Thyroid gland (tissue), 4 donors: ENCODE data around the gene OR51F2. TPM values are rescaled to one million over a fixed set of nuclear protein-coding genes. Genes with fewer than 3 reads are reported as not detected.
"Not testable (repeated sequence)": the region's sequence is repeated elsewhere in the genome, so short reads cannot be mapped to it uniquely, and the experiment has no call there.

Source experiments
- DNase-seq, 2 donors: peaks; one replicate each; pipeline ENCODE4 v3.0.0-alpha.2; 2019
- H3K27ac ChIP-seq, 3 donors: fragments of 200-600 bp; sonication (generic); 1 replicate in 2 of 3; 2 replicates in 1 of 3; pipeline ENCODE4 v1.5.1; 2016 to 2019; ENCODE audit warnings: mild to moderate bottlenecking in 1 of 3, moderate library complexity in 1 of 3
- H3K27me3 ChIP-seq: fragments of 200-600 bp; sonication (generic); one replicate; pipeline ENCODE4 v1.5.1; 2019
- H3K36me3 ChIP-seq, 2 donors: fragments of 200-600 bp; sonication (generic); one replicate each; pipeline ENCODE4 v1.5.1; 2016 to 2019
- H3K4me1 ChIP-seq, 2 donors: fragments of 200-600 bp; sonication (generic); one replicate each; pipeline ENCODE4 v1.5.1; 2017 to 2019
- H3K4me3 ChIP-seq, 3 donors: fragments of 200-600 bp; sonication (generic); replicated peaks in 1 of 3; 1 replicate in 2 of 3; 2 replicates in 1 of 3; pipeline ENCODE4 v1.5.1; 2016; ENCODE audit warnings: mild to moderate bottlenecking in 1 of 3
- H3K9me3 ChIP-seq: fragments of 200-600 bp; sonication (generic); one replicate; pipeline ENCODE4 v1.5.1; 2017
- POLR2A ChIP-seq, 2 donors: fragments of 450-650 bp; IDR thresholded peaks; one replicate each; pipeline ENCODE4 v1.6.1; 2017; ENCODE audit warnings: antibody characterized with exemption in 2 of 2, mild to moderate bottlenecking in 2 of 2, moderate library complexity in 1 of 2
- WGBS, 2 donors: methylation state at CpG; one replicate each; pipeline ENCODE4 v1.1.5; 2017; 5-methylcytosine and 5-hydroxymethylcytosine counted together
- intact Hi-C: fragments of 100-400 bp; cut with DNase I; formaldehyde crosslinking; loops from one replicate; pipeline ENCODE4 v1.15.1; 2023
- total RNA-seq, 4 donors: library from RNA; depleted of rRNA; stranded (reverse); fragments of >200 nt; gene quantifications; one replicate each; pipeline ENCODE4 v1.2.3, GENCODE V29; 2016
- TF ChIP-seq, protein P1 (sequence below), 6 experiments: fragments of 200-600 bp in 3 of 6; fragments of 450-650 bp in 3 of 6; sonication (generic) in 3 of 6; IDR thresholded peaks; one replicate each; pipeline ENCODE4 v1.5.1; 2016 to 2019; ENCODE audit warnings: antibody characterized with exemption in 6 of 6, mild to moderate bottlenecking in 2 of 6, inconsistent platforms in 1 of 6, moderate library complexity in 1 of 6

The OR51F2 gene, protein sequence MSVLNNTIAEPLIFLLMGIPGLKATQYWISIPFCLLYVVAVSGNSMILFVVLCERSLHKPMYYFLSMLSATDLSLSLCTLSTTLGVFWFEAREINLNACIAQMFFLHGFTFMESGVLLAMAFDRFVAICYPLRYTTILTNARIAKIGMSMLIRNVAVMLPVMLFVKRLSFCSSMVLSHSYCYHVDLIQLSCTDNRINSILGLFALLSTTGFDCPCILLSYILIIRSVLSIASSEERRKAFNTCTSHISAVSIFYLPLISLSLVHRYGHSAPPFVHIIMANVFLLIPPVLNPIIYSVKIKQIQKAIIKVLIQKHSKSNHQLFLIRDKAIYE
- total RNA-seq = not detected

DNA sequence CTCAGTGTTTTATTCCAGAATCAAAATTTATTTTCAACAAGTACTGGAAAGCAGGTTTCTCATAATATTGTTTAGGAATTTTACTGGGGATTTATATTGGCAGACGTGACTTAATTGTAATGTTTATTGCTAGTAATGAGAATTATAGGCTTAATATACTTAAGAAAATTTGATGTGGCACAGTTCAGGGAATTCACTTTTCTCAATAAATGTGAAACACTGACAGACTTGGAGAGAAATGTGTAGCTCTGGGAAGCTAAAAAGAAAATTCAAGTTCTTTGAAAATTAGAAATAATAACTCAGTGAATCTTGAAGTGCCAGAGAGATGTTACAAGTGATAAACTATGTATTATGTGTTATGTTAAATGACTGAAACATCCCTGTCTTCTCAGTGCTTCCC is at the start of gene OR51F2:
TSS of gene OR51F2 (plus strand) at position 301 of the 400 bp plus-strand sequence. CDS start 101 bp downstream, outside the sequence.
- no peaks in the 10 kb centered on the region for H3K36me3 ChIP-seq
- DNase-seq = no peak
- 88 to 90% methylated on average over 1 of the region's 1 CpG for WGBS, 2 donors
- no peak within 1 kb of the TSS for H3K27ac ChIP-seq
- TF ChIP-seq POLR2A (IDR thresholded peaks at IDR 0.05) = no peak
- intact Hi-C loops = loop anchor here (10.0 kb wide), 1 partner anchor 176 kb away; the partner anchor contains the start of gene OR51E1
- H3K4me1 ChIP-seq = peaks cover 1 to 3% of the 10 kb centered on the region in 2 donors
- no peaks in the 10 kb centered on the region for H3K9me3 ChIP-seq
- H3K4me3 ChIP-seq = no peak within 1 kb of the TSS
- H3K27me3 ChIP-seq = no peaks in the 10 kb centered on the region

DNA sequence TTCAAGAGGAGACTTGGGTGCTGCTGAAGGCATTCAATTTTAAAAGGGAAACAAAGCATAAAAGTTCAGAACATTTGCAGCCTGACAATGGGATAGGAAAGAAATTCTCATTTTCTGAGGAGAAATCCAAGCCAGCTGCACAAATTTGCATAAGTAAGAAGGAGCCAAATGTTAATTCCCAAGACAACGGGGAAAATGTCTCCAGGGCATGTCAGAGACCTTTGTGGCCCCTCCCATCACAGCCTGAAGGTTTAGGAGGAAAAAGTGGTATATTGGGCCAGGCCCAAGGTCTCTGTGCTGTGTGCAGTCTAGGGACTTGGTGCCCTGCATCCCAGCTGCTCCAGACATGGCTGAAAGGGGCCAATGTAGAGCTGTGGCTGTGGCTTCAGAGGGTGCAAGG is 38.7 kb upstream of the OR51F2 start:
- Histone ChIP-seq H3K36me3 (no peaks in the 10 kb centered on the region), H3K27ac (no peak overlapping the region), H3K4me3 (no peak overlapping the region), H3K4me1 (no peaks in the 10 kb centered on the region), H3K9me3 (no peaks in the 10 kb centered on the region), H3K27me3 (no peaks in the 10 kb centered on the region)
- DNase-seq = no peak
- TF ChIP-seq POLR2A (IDR thresholded peaks at IDR 0.05) = no peak
- TF ChIP-seq, protein P1, sequence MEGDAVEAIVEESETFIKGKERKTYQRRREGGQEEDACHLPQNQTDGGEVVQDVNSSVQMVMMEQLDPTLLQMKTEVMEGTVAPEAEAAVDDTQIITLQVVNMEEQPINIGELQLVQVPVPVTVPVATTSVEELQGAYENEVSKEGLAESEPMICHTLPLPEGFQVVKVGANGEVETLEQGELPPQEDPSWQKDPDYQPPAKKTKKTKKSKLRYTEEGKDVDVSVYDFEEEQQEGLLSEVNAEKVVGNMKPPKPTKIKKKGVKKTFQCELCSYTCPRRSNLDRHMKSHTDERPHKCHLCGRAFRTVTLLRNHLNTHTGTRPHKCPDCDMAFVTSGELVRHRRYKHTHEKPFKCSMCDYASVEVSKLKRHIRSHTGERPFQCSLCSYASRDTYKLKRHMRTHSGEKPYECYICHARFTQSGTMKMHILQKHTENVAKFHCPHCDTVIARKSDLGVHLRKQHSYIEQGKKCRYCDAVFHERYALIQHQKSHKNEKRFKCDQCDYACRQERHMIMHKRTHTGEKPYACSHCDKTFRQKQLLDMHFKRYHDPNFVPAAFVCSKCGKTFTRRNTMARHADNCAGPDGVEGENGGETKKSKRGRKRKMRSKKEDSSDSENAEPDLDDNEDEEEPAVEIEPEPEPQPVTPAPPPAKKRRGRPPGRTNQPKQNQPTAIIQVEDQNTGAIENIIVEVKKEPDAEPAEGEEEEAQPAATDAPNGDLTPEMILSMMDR (IDR thresholded peaks at IDR 0.05) = no peak
- intact Hi-C loops = no loop called here
- WGBS, 2 donors = 65 to 83% methylated on average over 1 of the region's 1 CpG

DNA sequence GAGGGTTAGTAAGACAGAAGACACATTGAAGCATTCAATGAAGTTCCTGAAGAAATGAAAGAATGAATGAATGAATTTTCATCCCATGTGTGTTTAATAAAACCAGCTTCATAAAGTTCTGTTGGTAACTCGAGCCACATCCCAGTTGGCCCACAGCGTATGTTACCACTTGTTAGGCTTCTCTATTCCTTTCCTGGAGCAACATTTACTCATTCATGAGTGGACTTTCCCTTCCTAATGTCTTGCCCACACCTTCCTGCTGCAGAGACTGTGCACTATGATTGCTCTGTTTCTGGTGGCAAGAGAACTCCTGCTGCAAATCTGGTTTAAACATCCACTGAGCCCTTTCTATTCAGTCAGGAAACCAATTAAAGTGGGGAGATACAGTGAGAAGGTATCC is 23.9 kb upstream of the OR51F2 start:
- WGBS, 2 donors = 36 to 41% methylated on average over 2 of the region's 2 CpGs
- intact Hi-C loops = no loop called here
- Histone ChIP-seq H3K27ac (no peak overlapping the region), H3K27me3 (no peaks in the 10 kb centered on the region), H3K9me3 (no peaks in the 10 kb centered on the region), H3K4me1 (no peaks in the 10 kb centered on the region), H3K4me3 (no peak overlapping the region), H3K36me3 (no peaks in the 10 kb centered on the region)
- DNase-seq = no peak
- TF ChIP-seq, protein P1 (IDR thresholded peaks at IDR 0.05) = no peak

DNA sequence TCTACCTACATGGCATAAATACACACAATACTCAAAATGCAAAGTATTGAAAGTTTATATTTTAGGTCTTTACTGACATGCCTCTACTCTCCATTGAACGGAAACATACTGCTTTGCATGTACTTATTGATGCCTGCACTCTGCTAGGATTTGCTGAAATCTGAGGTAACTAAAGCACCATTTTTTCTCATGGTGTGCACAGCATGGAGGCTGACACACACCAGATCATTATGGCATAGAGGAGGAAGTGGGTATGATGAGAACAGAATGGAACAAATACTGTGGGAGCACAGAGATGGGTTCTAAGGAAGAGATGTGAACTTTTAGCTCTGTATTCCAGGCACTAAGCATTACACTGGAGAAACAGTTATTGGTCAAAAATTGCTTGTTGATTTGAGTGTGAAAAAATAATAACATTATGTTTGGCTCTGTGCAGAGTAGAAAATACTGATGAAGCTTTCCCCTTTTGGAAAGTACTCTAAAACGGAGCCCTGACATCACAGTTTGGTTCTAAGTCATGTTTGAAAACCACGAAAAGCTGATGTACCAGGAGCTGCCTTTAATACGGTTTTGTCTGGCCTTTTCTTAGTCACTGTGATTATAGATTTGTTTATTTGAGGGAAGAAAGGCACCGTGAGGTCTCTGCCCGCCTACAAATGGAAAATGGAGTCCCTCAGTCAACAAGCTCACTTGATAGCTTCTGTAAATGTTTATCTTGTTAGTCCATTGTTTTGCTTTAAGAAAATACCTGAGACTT is 22.5 kb upstream of the OR51F2 start:
- no peaks in the 10 kb centered on the region for H3K36me3 ChIP-seq
- intact Hi-C loops = no loop called here
- H3K9me3 ChIP-seq = no peaks in the 10 kb centered on the region
- H3K27me3 ChIP-seq = no peaks in the 10 kb centered on the region
- no peak overlapping the region for H3K4me3 ChIP-seq
- H3K27ac ChIP-seq = no peak overlapping the region
- DNase-seq = no peak
- no peaks in the 10 kb centered on the region for H3K4me1 ChIP-seq
- WGBS, 2 donors = 61 to 68% methylated on average over 6 of the region's 6 CpGs
- TF ChIP-seq, protein P1 (IDR thresholded peaks at IDR 0.05) = no peak
- no peak for TF ChIP-seq POLR2A (IDR thresholded peaks at IDR 0.05)

DNA sequence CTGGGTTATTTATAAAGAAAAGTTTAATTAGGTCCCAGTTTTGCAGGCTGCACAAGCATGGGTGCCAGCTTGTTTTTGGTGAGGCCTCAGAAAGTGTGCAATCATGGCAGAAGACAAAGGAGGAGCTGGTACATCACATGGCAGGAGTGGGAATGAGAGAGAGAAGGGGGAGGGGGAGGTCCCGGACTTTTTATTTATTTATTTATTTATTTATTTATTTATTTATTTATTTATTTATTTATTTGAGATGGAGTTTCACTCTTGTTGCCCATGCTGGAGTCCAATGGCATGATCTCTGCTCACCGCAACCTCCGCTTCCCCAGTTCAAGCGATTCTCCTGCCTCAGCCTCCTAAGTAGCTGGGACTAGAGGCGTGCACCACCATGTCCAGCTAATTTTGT is 19.8 kb upstream of the OR51F2 start:
- intact Hi-C loops, H3K9me3 ChIP-seq, DNase-seq, H3K36me3 ChIP-seq, H3K4me3 ChIP-seq, H3K27me3 ChIP-seq, H3K4me1 ChIP-seq, H3K27ac ChIP-seq: not testable (repeated sequence)
- 95 to 96% methylated on average over 5 of the region's 5 CpGs for WGBS, 2 donors

DNA sequence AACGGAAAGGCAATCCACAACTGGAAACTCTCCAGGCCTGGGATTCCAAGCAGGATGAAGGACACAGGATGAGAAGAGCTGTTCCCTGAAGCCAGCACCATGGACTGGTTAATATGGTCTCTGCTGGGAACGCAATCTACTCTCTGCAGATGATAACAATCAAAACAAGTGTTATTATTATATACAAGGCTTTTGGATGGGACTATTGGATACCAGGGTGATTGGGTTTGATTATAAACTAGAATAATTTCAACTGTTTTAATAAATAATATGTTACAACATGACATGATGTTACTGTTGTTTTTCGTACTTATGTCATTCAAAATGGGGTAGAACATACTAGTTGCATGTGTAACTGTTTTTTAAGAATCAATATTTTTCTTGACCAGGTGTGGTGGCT is 16.8 kb upstream of the OR51F2 start, which contains the start of gene OR52R1:
TSS of gene OR52R1 (minus strand) at position 101 of the 400 bp plus-strand sequence. CDS start at position 101, 0 bp downstream.
- Histone ChIP-seq H3K4me3 (no peak within 1 kb of the TSS), H3K36me3 (no peaks in the 10 kb centered on the region), H3K9me3 (no peaks in the 10 kb centered on the region), H3K27me3 (no peaks in the 10 kb centered on the region), H3K4me1 (no peaks in the 10 kb centered on the region), H3K27ac (no peak within 1 kb of the TSS)
- WGBS, 2 donors = 88 to 97% methylated on average over 3 of the region's 3 CpGs
- intact Hi-C loops = no loop called here
- DNase-seq = no peak
- no peak for TF ChIP-seq POLR2A (IDR thresholded peaks at IDR 0.05)
- TF ChIP-seq, protein P1 (IDR thresholded peaks at IDR 0.05) = no peak
